HEK293T (cell line): ENCODE results near the gene GGT1.
"Not testable (repeated sequence)": the region's sequence is repeated elsewhere in the genome, so short reads cannot be mapped to it uniquely, and the experiment has no call there.

ENCODE experiments used
- ARNT ChIP-seq: fragments of 450-650 bp; IDR thresholded peaks from 2 replicates; pipeline ENCODE4 v1.6.1; 2017; ENCODE audit warnings: mild to moderate bottlenecking
- BHLHE40 ChIP-seq: fragments of 450-650 bp; IDR thresholded peaks from 2 replicates; pipeline ENCODE4 v1.6.1; 2016; ENCODE audit warnings: mild to moderate bottlenecking, moderate library complexity, borderline replicate concordance
- ELF4 ChIP-seq: fragments of 450-650 bp; IDR thresholded peaks from 2 replicates; pipeline ENCODE4 v1.6.1; 2017; ENCODE audit warnings: antibody characterized with exemption
- FOXA1 ChIP-seq: fragments of 450-650 bp; IDR thresholded peaks from 2 replicates; pipeline ENCODE4 v1.6.1; 2016; ENCODE audit warnings: mild to moderate bottlenecking
- FOXK2 ChIP-seq: fragments of 450-650 bp; IDR thresholded peaks from 2 replicates; pipeline ENCODE4 v1.6.1; 2016; ENCODE audit warnings: mild to moderate bottlenecking
- LEF1 ChIP-seq: fragments of 450-650 bp; IDR thresholded peaks from 2 replicates; pipeline ENCODE4 v1.6.1; 2017; ENCODE audit warnings: mild to moderate bottlenecking, borderline replicate concordance
- NFRKB ChIP-seq: fragments of 450-650 bp; IDR thresholded peaks from 2 replicates; pipeline ENCODE4 v1.6.1; 2016; ENCODE audit warnings: mild to moderate bottlenecking, moderate library complexity
- PKNOX1 ChIP-seq: fragments of 450-650 bp; IDR thresholded peaks from 2 replicates; pipeline ENCODE4 v1.6.1; 2016
- SP1 ChIP-seq: fragments of 450-650 bp; IDR thresholded peaks from 2 replicates; pipeline ENCODE4 v1.6.1; 2017
- SUZ12 ChIP-seq: fragments of 450-650 bp; IDR thresholded peaks from 2 replicates; pipeline ENCODE4 v1.6.1; 2016; ENCODE audit warnings: mild to moderate bottlenecking

- not testable (repeated sequence) for TF ChIP-seq FOXK2, SP1, ARNT, FOXA1, LEF1, BHLHE40, NFRKB, PKNOX1, SUZ12, ELF4
These were observed 64.9 kb downstream of the GGT1 start for GRCh38 chr22:24667904-24668303.
